ENCODE results near the gene ABHD8. TPM values are rescaled to one million over a fixed set of nuclear protein-coding genes. Genes with fewer than 3 reads are reported as not detected.
A peak's percentile ranks its signal among the peaks of the same experiment; 100 is the strongest.

The ABHD8 gene
- total and polyA plus RNA-seq, 2 of the 13 experiments (the other 11 are each of a cell fraction or from before 2014, with no cell fraction given) = 6.3 to 7.2 TPM

DNA sequence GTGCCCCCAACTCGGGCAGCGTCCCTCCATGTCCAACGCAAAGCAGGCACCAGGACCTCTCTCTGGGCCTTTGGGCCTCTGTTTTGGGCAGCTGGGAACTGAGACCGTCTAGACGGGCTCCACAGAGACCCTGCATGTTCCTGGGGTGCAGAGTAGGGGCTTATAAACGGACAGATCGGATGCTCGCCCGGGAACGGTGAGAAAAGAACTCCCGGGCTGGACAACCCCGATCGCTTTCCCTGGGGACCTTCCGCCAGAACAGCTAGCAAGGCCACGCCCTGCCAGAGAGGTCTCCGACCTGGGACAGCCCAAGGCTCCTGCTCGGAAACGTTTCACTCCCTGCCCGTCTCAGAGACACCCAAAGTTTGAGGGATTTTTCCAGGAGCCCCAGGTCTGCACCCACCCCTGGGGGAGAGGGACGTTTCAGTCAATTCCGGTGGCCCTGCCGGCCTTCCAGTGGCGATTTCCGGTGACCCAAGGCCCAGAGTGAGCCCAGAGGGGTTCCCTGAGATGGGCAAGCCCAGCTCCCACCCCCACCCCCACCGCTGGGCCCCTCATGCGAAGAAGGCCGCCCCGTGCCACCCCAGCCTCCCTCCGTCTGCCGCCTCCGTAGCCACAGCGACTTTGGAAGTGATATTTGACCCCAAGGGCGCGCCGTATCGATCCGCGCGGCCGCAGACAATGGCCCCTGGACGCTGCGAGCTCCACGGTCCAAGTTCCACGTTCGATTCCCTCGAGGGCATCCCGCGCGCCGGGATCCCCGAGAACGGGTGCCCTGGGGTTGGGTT, 59.2 kb downstream of the ABHD8 start (continued):
- TF ChIP-seq, protein P1, sequence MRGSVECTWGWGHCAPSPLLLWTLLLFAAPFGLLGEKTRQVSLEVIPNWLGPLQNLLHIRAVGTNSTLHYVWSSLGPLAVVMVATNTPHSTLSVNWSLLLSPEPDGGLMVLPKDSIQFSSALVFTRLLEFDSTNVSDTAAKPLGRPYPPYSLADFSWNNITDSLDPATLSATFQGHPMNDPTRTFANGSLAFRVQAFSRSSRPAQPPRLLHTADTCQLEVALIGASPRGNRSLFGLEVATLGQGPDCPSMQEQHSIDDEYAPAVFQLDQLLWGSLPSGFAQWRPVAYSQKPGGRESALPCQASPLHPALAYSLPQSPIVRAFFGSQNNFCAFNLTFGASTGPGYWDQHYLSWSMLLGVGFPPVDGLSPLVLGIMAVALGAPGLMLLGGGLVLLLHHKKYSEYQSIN (CRISPR knock-in tag; IDR thresholded peaks at IDR 0.05; ENCODE audit: borderline replicate concordance) = no peak
- TF ChIP-seq, protein P2, sequence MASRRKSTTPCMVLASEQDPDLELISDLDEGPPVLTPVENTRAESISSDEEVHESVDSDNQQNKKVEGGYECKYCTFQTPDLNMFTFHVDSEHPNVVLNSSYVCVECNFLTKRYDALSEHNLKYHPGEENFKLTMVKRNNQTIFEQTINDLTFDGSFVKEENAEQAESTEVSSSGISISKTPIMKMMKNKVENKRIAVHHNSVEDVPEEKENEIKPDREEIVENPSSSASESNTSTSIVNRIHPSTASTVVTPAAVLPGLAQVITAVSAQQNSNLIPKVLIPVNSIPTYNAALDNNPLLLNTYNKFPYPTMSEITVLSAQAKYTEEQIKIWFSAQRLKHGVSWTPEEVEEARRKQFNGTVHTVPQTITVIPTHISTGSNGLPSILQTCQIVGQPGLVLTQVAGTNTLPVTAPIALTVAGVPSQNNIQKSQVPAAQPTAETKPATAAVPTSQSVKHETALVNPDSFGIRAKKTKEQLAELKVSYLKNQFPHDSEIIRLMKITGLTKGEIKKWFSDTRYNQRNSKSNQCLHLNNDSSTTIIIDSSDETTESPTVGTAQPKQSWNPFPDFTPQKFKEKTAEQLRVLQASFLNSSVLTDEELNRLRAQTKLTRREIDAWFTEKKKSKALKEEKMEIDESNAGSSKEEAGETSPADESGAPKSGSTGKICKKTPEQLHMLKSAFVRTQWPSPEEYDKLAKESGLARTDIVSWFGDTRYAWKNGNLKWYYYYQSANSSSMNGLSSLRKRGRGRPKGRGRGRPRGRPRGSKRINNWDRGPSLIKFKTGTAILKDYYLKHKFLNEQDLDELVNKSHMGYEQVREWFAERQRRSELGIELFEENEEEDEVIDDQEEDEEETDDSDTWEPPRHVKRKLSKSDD (CRISPR knock-in tag; IDR thresholded peaks at IDR 0.05; ENCODE audit: low read depth) = no peak
- TF ChIP-seq ZBTB20 (CRISPR knock-in tag; IDR thresholded peaks at IDR 0.05; ENCODE audit: borderline replicate concordance, low read depth) = 0 out of 2 replicates have a peak, but pooled peaks have one; percentile 13
- TF ChIP-seq SRF (IDR thresholded peaks at IDR 0.05; ENCODE audit: low read depth, low read length) = no peak
- TF ChIP-seq PITX1 (CRISPR knock-in tag; IDR thresholded peaks at IDR 0.05) = peak; percentile 39; the same call in 1 of the 2 replicates
- peak; percentile 30; the same call in 1 of the 2 replicates for TF ChIP-seq ZNF598 (CRISPR knock-in tag; IDR thresholded peaks at IDR 0.05; ENCODE audit: borderline replicate concordance)
- no peak for TF ChIP-seq SP140L (CRISPR knock-in tag; IDR thresholded peaks at IDR 0.05; ENCODE audit: borderline replicate concordance)
- peak; percentile 79 for TF ChIP-seq ZNF777 (CRISPR knock-in tag; IDR thresholded peaks at IDR 0.05)
- TF ChIP-seq, protein P3, sequence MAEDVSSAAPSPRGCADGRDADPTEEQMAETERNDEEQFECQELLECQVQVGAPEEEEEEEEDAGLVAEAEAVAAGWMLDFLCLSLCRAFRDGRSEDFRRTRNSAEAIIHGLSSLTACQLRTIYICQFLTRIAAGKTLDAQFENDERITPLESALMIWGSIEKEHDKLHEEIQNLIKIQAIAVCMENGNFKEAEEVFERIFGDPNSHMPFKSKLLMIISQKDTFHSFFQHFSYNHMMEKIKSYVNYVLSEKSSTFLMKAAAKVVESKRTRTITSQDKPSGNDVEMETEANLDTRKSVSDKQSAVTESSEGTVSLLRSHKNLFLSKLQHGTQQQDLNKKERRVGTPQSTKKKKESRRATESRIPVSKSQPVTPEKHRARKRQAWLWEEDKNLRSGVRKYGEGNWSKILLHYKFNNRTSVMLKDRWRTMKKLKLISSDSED (CRISPR knock-in tag; IDR thresholded peaks at IDR 0.05) = no peak
- TF ChIP-seq ZSCAN22 (CRISPR knock-in tag; IDR thresholded peaks at IDR 0.05) = no peak
- no peak for TF ChIP-seq CBX1 (IDR thresholded peaks at IDR 0.05; ENCODE audit: low read depth)
- TF ChIP-seq HDAC1 (CRISPR knock-in tag; IDR thresholded peaks at IDR 0.05) = peak; percentile 92
- no peak for TF ChIP-seq ZNF549 (CRISPR knock-in tag; IDR thresholded peaks at IDR 0.05)
- no peak for TF ChIP-seq SNRNP70 (IDR thresholded peaks at IDR 0.05; ENCODE audit: low read depth, low read length)
- TF ChIP-seq, protein P4, sequence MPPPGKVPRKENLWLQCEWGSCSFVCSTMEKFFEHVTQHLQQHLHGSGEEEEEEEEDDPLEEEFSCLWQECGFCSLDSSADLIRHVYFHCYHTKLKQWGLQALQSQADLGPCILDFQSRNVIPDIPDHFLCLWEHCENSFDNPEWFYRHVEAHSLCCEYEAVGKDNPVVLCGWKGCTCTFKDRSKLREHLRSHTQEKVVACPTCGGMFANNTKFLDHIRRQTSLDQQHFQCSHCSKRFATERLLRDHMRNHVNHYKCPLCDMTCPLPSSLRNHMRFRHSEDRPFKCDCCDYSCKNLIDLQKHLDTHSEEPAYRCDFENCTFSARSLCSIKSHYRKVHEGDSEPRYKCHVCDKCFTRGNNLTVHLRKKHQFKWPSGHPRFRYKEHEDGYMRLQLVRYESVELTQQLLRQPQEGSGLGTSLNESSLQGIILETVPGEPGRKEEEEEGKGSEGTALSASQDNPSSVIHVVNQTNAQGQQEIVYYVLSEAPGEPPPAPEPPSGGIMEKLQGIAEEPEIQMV (CRISPR knock-in tag; IDR thresholded peaks at IDR 0.05; ENCODE audit: low read depth) = no peak
- no peak for TF ChIP-seq ZNF44 (CRISPR knock-in tag; IDR thresholded peaks at IDR 0.05)
- TF ChIP-seq ZNF703 (CRISPR knock-in tag; IDR thresholded peaks at IDR 0.05; ENCODE audit: borderline replicate concordance) = no peak
- TF ChIP-seq, protein P5, sequence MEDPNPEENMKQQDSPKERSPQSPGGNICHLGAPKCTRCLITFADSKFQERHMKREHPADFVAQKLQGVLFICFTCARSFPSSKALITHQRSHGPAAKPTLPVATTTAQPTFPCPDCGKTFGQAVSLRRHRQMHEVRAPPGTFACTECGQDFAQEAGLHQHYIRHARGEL (CRISPR knock-in tag; IDR thresholded peaks at IDR 0.05) = no peak
- TF ChIP-seq, protein P6, sequence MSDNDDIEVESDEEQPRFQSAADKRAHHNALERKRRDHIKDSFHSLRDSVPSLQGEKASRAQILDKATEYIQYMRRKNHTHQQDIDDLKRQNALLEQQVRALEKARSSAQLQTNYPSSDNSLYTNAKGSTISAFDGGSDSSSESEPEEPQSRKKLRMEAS (IDR thresholded peaks at IDR 0.05) = peak; percentile 56
- TF ChIP-seq ZBTB1 (CRISPR knock-in tag; IDR thresholded peaks at IDR 0.05; ENCODE audit: borderline replicate concordance) = no peak
- TF ChIP-seq RXRA (CRISPR knock-in tag; IDR thresholded peaks at IDR 0.05) = peak; percentile 95
- no peak for TF ChIP-seq HOXA7 (CRISPR knock-in tag; IDR thresholded peaks at IDR 0.05)
- no peak for TF ChIP-seq ZNF446 (CRISPR knock-in tag; IDR thresholded peaks at IDR 0.05)
